GM23338 (cell line): ENCODE data around the gene CTF1. TPM values are rescaled to one million over a fixed set of nuclear protein-coding genes. Genes with fewer than 3 reads are reported as not detected.

Experiments used
- ATAC-seq: fragments of 200-7000 bp; cut with Tn5 transposase; 3 replicates; pipeline ENCODE4 v1.9.1; 2020
- DNase-seq: peaks from one replicate; pipeline ENCODE4 v3.0.0-alpha.2; 2015; ENCODE audit warnings: low spot score
- H2AFZ ChIP-seq: fragments of 200-600 bp; sonication (generic); 2 replicates; pipeline ENCODE4 v1.8.0; 2016; ENCODE audit warnings: antibody characterized with exemption, mild to moderate bottlenecking, moderate library complexity
- H3F3A ChIP-seq: fragments of 200-600 bp; sonication (generic); replicated peaks from 2 replicates; pipeline ENCODE4 v1.8.0; 2017; ENCODE audit warnings: antibody characterized with exemption, mixed run types, low read depth
- H3K27ac ChIP-seq: fragments of 200-600 bp; sonication (generic); 2 replicates; pipeline ENCODE4 v1.6.1; 2016; ENCODE audit warnings: low read depth
- H3K27me3 ChIP-seq: fragments of 200-600 bp; sonication (generic); 2 replicates; pipeline ENCODE4 v1.8.0; 2016; ENCODE audit warnings: mild to moderate bottlenecking, mixed run types, moderate library complexity; ENCODE audit not compliant: insufficient read depth
- H3K36me3 ChIP-seq: fragments of 200-600 bp; sonication (generic); 2 replicates; pipeline ENCODE4 v1.8.0; 2016; ENCODE audit warnings: mild to moderate bottlenecking; ENCODE audit not compliant: insufficient read depth
- H3K4me1 ChIP-seq: fragments of 200-600 bp; sonication (generic); 2 replicates; pipeline ENCODE4 v1.8.0; 2016; ENCODE audit warnings: mild to moderate bottlenecking, moderate library complexity; ENCODE audit not compliant: insufficient read depth
- H3K4me2 ChIP-seq: fragments of 200-600 bp; sonication (generic); 2 replicates; pipeline ENCODE4 v1.7.1; 2017; ENCODE audit warnings: mixed run types
- H3K4me3 ChIP-seq: fragments of 200-600 bp; sonication (generic); 2 replicates; pipeline ENCODE4 v1.6.1; 2016; ENCODE audit warnings: mixed run types
- H3K79me2 ChIP-seq: fragments of 200-600 bp; sonication (generic); replicated peaks from 2 replicates; pipeline ENCODE4 v1.8.0; 2017; ENCODE audit warnings: mild to moderate bottlenecking; ENCODE audit not compliant: insufficient read depth
- H3K9me2 ChIP-seq: fragments of 200-600 bp; sonication (generic); 2 replicates; pipeline ENCODE4 v1.8.0; 2017; ENCODE audit not compliant: insufficient read depth
- H4K20me1 ChIP-seq: fragments of 200-600 bp; sonication (generic); replicated peaks from 2 replicates; pipeline ENCODE4 v1.8.0; 2017; ENCODE audit warnings: mild to moderate bottlenecking; ENCODE audit not compliant: insufficient read depth
- H3K27ac Mint-ChIP-seq: 2 replicates; pipeline ENCODE4 v1.8.0; 2020; ENCODE audit warnings: inconsistent platforms, mild to moderate bottlenecking, moderate library complexity, mixed read lengths
- H3K27me3 Mint-ChIP-seq: 3 replicates; pipeline ENCODE4 v1.8.0; 2022; ENCODE audit warnings: low read depth, mild to moderate bottlenecking, moderate library complexity, mixed read lengths, inconsistent platforms; ENCODE audit not compliant: insufficient read depth, poor library complexity
- H3K36me3 Mint-ChIP-seq: 3 replicates; pipeline ENCODE4 v1.8.0; 2021; ENCODE audit warnings: low read depth, mild to moderate bottlenecking, inconsistent platforms, moderate library complexity, mixed read lengths
- H3K4me1 Mint-ChIP-seq: 3 replicates; pipeline ENCODE4 v1.8.0; 2020; ENCODE audit warnings: mild to moderate bottlenecking, inconsistent platforms, mixed read lengths
- H3K4me3 Mint-ChIP-seq: 3 replicates; pipeline ENCODE4 v1.8.0; 2021; ENCODE audit warnings: moderate library complexity, mild to moderate bottlenecking, inconsistent platforms, mixed read lengths
- H3K9me3 Mint-ChIP-seq: 3 replicates; pipeline ENCODE4 v1.8.0; 2020; ENCODE audit warnings: moderate library complexity, mild to moderate bottlenecking, inconsistent platforms, mixed read lengths
- CTCF ChIP-seq, 2 experiments: fragments of 200-600 bp in 1 of 2; sonication (generic) in 1 of 2; conservative IDR thresholded peaks; 2 replicates each; pipeline versions ENCODE4 v1.5.1 to v1.6.1; 2016 to 2017; ENCODE audit warnings: antibody characterized with exemption in 2 of 2, low read depth in 2 of 2, mild to moderate bottlenecking in 2 of 2, moderate library complexity in 1 of 2
- EZH2 ChIP-seq: fragments of 200-600 bp; sonication (generic); IDR thresholded peaks from one replicate; pipeline ENCODE4 v1.8.0; 2017; ENCODE audit warnings: antibody characterized with exemption, mild to moderate bottlenecking, low read depth; ENCODE audit not compliant: unreplicated experiment
- EZH2phosphoT487 ChIP-seq: fragments of 200-600 bp; sonication (generic); IDR thresholded peaks from one replicate; pipeline ENCODE4 v1.8.1; 2018; ENCODE audit warnings: antibody characterized with exemption; ENCODE audit not compliant: unreplicated experiment
- NANOG ChIP-seq: IDR thresholded peaks from 2 replicates; pipeline ENCODE4 v1.6.1; 2016; ENCODE audit warnings: antibody characterized with exemption, borderline replicate concordance
- POLR2AphosphoS5 ChIP-seq: IDR thresholded peaks from 2 replicates; pipeline ENCODE4 v1.6.1; 2016; ENCODE audit warnings: antibody characterized with exemption, low read depth
- REST ChIP-seq: IDR thresholded peaks from one replicate; pipeline ENCODE4 v1.6.1; 2018; ENCODE audit warnings: antibody characterized with exemption; ENCODE audit not compliant: unreplicated experiment
- STAT1 ChIP-seq: IDR thresholded peaks from one replicate; pipeline ENCODE4 v1.6.1; 2016; ENCODE audit warnings: antibody characterized with exemption; ENCODE audit not compliant: unreplicated experiment
- ZNF114 ChIP-seq: fragments of 250-450 bp; sonication (Bioruptor Pico); IDR thresholded peaks from 2 replicates; pipeline ENCODE4 v1.5.0; 2020; ENCODE audit warnings: mild to moderate bottlenecking, moderate library complexity
- ZNF331 ChIP-seq: fragments of 250-450 bp; sonication (Bioruptor Pico); IDR thresholded peaks from 2 replicates; pipeline ENCODE4 v1.5.0; 2020; ENCODE audit warnings: low read depth, mild to moderate bottlenecking, moderate library complexity
- ZNF462 ChIP-seq: fragments of 250-450 bp; sonication (Bioruptor Pico); IDR thresholded peaks from 2 replicates; pipeline ENCODE4 v1.5.0; 2020; ENCODE audit warnings: mild to moderate bottlenecking, moderate library complexity
- polyA plus RNA-seq: library from polyadenylated mRNA; unstranded; fragments of >200 nt; fragmentation: Nextera tagmentation; extraction: Ambion mirVana; gene quantifications from 2 replicates; pipeline ENCODE4 v1.2.1, GENCODE V29; 2016
- total RNA-seq: library from RNA; depleted of rRNA; stranded (reverse); fragments of >200 nt; shearing (Covaris generic); gene quantifications from 2 replicates; pipeline ENCODE4 v1.2.3, GENCODE V29; 2014

CTF1 gene
- total and polyA plus RNA-seq, 2 experiments from 2014 or later, result 0.24 to 0.52 TPM

GRCh38 chr16:30904114-30904780 lies 7.8 kb downstream of the CTF1 start (continued):
- TF ChIP-seq REST, result no peak
- TF ChIP-seq EZH2phosphoT487, result no peak
- no peak for TF ChIP-seq ZNF331 (CRISPR knock-in tag)
- TF ChIP-seq EZH2, result no peak
- TF ChIP-seq POLR2AphosphoS5, result no peak
- TF ChIP-seq CTCF (conservative IDR thresholded peaks at IDR 0.05; ENCODE audit: low read depth in 2 of 2), result no peak
- no peak for TF ChIP-seq STAT1
- TF ChIP-seq NANOG, result no peak
- no peak for TF ChIP-seq ZNF114 (CRISPR knock-in tag)

GRCh38 chr16:30907064-30907463 lies 10.7 kb downstream of the CTF1 start:
- no peaks in the 10 kb centered on the region for H3K36me3 Mint-ChIP-seq
- peaks cover 6% of the 10 kb centered on the region; the same call in 1 of the 2 replicates for H3F3A ChIP-seq
- H3K27me3 Mint-ChIP-seq, result peaks cover 6% of the 10 kb centered on the region
- no peak for ATAC-seq
- no peaks in the 10 kb centered on the region for H4K20me1 ChIP-seq
- no peaks in the 10 kb centered on the region for H3K79me2 ChIP-seq
- H3K36me3 ChIP-seq, result no peaks in the 10 kb centered on the region
- H3K9me2 ChIP-seq, result peaks cover 7% of the 10 kb centered on the region; the same call in 1 of the 2 replicates
- peaks cover 17% of the 10 kb centered on the region for H3K4me1 Mint-ChIP-seq
- no peaks in the 10 kb centered on the region for H3K27me3 ChIP-seq
- DNase-seq, result no peak
- no peak overlapping the region for H3K4me2 ChIP-seq
- H3K4me3 ChIP-seq, result no peak overlapping the region
- H3K27ac ChIP-seq, result no peak overlapping the region
- H3K4me3 Mint-ChIP-seq, result no peak overlapping the region
- no peaks in the 10 kb centered on the region; the same call in 2 of the 3 replicates for H3K9me3 Mint-ChIP-seq
- H3K27ac Mint-ChIP-seq, result no peak overlapping the region
- H3K4me1 ChIP-seq, result peaks cover 6% of the 10 kb centered on the region
- no peak overlapping the region for H2AFZ ChIP-seq
- TF ChIP-seq NANOG, result no peak
- TF ChIP-seq ZNF462, result no peak
